Measurements from ENCODE around the gene SNRPF.
"Not testable (repeated sequence)": the region's sequence is repeated elsewhere in the genome, so short reads cannot be mapped to it uniquely, and the experiment has no call there.

SNRPF gene

DNA sequence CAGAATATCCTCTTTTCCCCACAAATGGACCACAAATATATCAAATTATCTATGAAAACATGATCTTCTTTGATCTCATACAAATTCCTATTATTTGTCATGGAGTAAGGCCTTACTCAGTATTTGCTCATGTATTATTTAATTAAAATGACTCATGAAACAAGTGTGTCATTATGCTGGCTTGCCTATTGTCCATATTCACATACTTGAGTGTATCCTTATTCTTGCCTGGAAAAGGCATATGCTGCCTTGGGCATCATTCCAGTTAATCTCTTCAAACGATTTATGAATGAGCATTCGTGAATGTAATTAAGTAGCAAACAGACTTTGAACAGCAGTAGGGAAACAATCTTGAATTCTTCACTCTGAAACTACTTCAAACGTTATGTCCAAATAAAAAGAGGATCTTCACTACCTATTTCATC, 22.6 kb upstream of the SNRPF start:
- no peaks in the 10 kb centered on the region for H3K4me1 ChIP-seq
- no peak for TF ChIP-seq Cebpa-rat (IDR thresholded peaks at IDR 0.05)
- no peak overlapping the region for H3K27ac ChIP-seq

GRCh38 chr12:95836630-95837239, 22.0 kb upstream of the SNRPF start:
- H3K9me3 ChIP-seq: no peaks in the 10 kb centered on the region
- no peak overlapping the region for H3K4me3 ChIP-seq
- H3K9ac ChIP-seq: no peak overlapping the region
- no peaks in the 10 kb centered on the region for H3K4me1 ChIP-seq
- H3K36me3 ChIP-seq: no peaks in the 10 kb centered on the region
- H4K20me1 ChIP-seq: no peaks in the 10 kb centered on the region
- no peak overlapping the region for H3K27ac ChIP-seq
- TF ChIP-seq Cebpa-rat (IDR thresholded peaks at IDR 0.05): no peak
- H3K4me2 ChIP-seq: no peak overlapping the region
- H3K27me3 ChIP-seq: no peaks in the 10 kb centered on the region

More for the DNA sequence above, 22.6 kb upstream of the SNRPF start:
- H3K4me2 ChIP-seq: no peak overlapping the region
- H3K27me3 ChIP-seq: no peaks in the 10 kb centered on the region
- no peaks in the 10 kb centered on the region for H3K9me3 ChIP-seq
- H3K9ac ChIP-seq: no peak overlapping the region
- no peak overlapping the region for H3K4me3 ChIP-seq
- no peaks in the 10 kb centered on the region for H3K36me3 ChIP-seq
- no peaks in the 10 kb centered on the region for H4K20me1 ChIP-seq

- no peak overlapping the region for H3K4me2 ChIP-seq
- H3K9ac ChIP-seq: no peak overlapping the region
- H4K20me1 ChIP-seq: no peaks in the 10 kb centered on the region
- TF ChIP-seq Cebpa-rat (IDR thresholded peaks at IDR 0.05): no peak
- H3K27me3 ChIP-seq: no peaks in the 10 kb centered on the region
- no peaks in the 10 kb centered on the region for H3K9me3 ChIP-seq
- no peak overlapping the region for H3K4me3 ChIP-seq
- H3K4me1 ChIP-seq: no peaks in the 10 kb centered on the region
- no peaks in the 10 kb centered on the region for H3K36me3 ChIP-seq
- H3K27ac ChIP-seq: no peak overlapping the region
Measured at GRCh38 chr12:95837240-95838038, 21.3 kb upstream of the SNRPF start.

GRCh38 chr12:95838125-95838524, 20.6 kb upstream of the SNRPF start:
- no peaks in the 10 kb centered on the region for H4K20me1 ChIP-seq
- H3K4me2 ChIP-seq: no peak overlapping the region
- no peaks in the 10 kb centered on the region for H3K27me3 ChIP-seq
- H3K4me1 ChIP-seq: no peaks in the 10 kb centered on the region
- H3K27ac ChIP-seq: no peak overlapping the region
- no peaks in the 10 kb centered on the region for H3K9me3 ChIP-seq
- no peaks in the 10 kb centered on the region for H3K36me3 ChIP-seq
- no peak for TF ChIP-seq Cebpa-rat (IDR thresholded peaks at IDR 0.05)
- H3K9ac ChIP-seq: no peak overlapping the region
- no peak overlapping the region for H3K4me3 ChIP-seq

DNA sequence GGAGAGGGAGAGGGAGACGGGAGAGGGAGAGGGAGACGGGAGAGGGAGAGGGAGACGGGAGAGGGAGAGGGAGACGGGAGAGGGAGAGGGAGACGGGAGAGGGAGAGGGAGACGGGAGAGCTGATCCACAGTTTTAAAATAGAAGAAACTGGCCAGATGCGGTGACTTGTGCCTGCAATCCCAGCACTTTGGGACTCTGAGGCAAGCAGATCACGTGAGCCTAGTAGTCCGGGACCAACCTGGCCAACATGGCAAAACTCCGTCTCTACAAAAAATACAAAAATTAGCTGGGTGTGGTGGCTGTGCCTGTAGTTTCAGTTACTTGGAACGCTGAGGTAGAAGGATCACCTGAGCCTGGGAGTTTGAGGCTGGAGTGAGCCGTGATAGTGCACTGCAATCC, 16.3 kb upstream of the SNRPF start:
- H3K27me3 ChIP-seq, H4K20me1 ChIP-seq, H3K4me1 ChIP-seq, H3K9me3 ChIP-seq, H3K4me3 ChIP-seq, H3K36me3 ChIP-seq, H3K27ac ChIP-seq, H3K9ac ChIP-seq, H3K4me2 ChIP-seq: not testable (repeated sequence)

- Histone ChIP-seq H3K4me2 (no peak overlapping the region), H3K27me3 (no peaks in the 10 kb centered on the region), H3K9me3 (no peaks in the 10 kb centered on the region), H4K20me1 (no peaks in the 10 kb centered on the region), H3K36me3 (no peaks in the 10 kb centered on the region), H3K4me1 (peaks cover 22% of the 10 kb centered on the region), H3K9ac (no peak overlapping the region), H3K27ac (no peak overlapping the region), H3K4me3 (no peak overlapping the region)
- no peak for TF ChIP-seq Cebpa-rat (IDR thresholded peaks at IDR 0.05)
Measured at GRCh38 chr12:95848575-95849388, 10.0 kb upstream of the SNRPF start.

DNA sequence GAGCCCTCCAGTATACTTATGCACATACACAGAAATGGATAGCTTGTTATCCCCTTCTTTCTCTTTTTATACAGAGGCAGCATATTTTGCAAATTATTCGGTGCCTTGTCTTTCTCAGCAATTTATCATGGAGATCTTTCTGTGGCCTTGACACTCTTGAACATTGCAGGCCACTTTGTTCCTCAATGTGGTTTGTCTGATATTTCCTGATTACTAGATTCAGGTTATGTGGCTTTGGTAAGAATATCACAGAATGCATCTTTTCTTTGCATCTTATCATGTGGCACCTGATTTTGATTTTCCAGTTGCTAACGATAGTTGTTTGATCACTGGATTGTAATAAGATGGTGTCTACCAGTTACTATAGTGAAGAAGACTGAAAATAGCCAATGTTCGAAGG, 7.1 kb upstream of the SNRPF start:
- TF ChIP-seq Cebpa-rat (IDR thresholded peaks at IDR 0.05): no peak
- H3K4me3 ChIP-seq: no peak overlapping the region
- peaks cover 22% of the 10 kb centered on the region for H3K4me1 ChIP-seq
- no peak overlapping the region for H3K27ac ChIP-seq
- H3K9ac ChIP-seq: no peak overlapping the region
- H3K36me3 ChIP-seq: no peaks in the 10 kb centered on the region
- no peaks in the 10 kb centered on the region for H3K27me3 ChIP-seq
- peak overlapping the region; percentile 61 for H3K4me2 ChIP-seq
- no peaks in the 10 kb centered on the region for H3K9me3 ChIP-seq
- no peaks in the 10 kb centered on the region for H4K20me1 ChIP-seq

GRCh38 chr12:95852133-95852532, 6.6 kb upstream of the SNRPF start:
- H3K36me3 ChIP-seq: no peaks in the 10 kb centered on the region
- peak overlapping the region; percentile 61 for H3K4me2 ChIP-seq
- no peak for TF ChIP-seq Cebpa-rat (IDR thresholded peaks at IDR 0.05)
- H3K9me3 ChIP-seq: no peaks in the 10 kb centered on the region
- no peak overlapping the region for H3K27ac ChIP-seq
- H3K27me3 ChIP-seq: no peaks in the 10 kb centered on the region
- peaks cover 22% of the 10 kb centered on the region for H3K4me1 ChIP-seq
- no peaks in the 10 kb centered on the region for H4K20me1 ChIP-seq
- H3K4me3 ChIP-seq: no peak overlapping the region
- H3K9ac ChIP-seq: no peak overlapping the region

GRCh38 chr12:95857156-95857555, 1.6 kb upstream of the SNRPF start:
- Histone ChIP-seq H3K4me1 (peaks cover 24% of the 10 kb centered on the region), H4K20me1 (peaks cover 15% of the 10 kb centered on the region), H3K4me3 (no peak overlapping the region), H3K9me3 (peaks cover 13% of the 10 kb centered on the region), H3K27me3 (peaks cover 8% of the 10 kb centered on the region; the same call in 1 of the 2 replicates), H3K4me2 (no peak overlapping the region), H3K36me3 (peaks cover 18% of the 10 kb centered on the region), H3K9ac (no peak overlapping the region), H3K27ac (no peak overlapping the region)
- TF ChIP-seq Cebpa-rat (IDR thresholded peaks at IDR 0.05): no peak

GRCh38 chr12:95857799-95858198, 953 bp upstream of the SNRPF start:
- no peak overlapping the region for H3K27ac ChIP-seq
- H4K20me1 ChIP-seq: peaks cover 16% of the 10 kb centered on the region
- peaks cover 24% of the 10 kb centered on the region for H3K36me3 ChIP-seq
- no peak for TF ChIP-seq Cebpa-rat (IDR thresholded peaks at IDR 0.05)
- no peak overlapping the region for H3K4me3 ChIP-seq
- peaks cover 19% of the 10 kb centered on the region for H3K9me3 ChIP-seq
- peaks cover 18% of the 10 kb centered on the region for H3K4me1 ChIP-seq
- no peak overlapping the region for H3K9ac ChIP-seq
- peaks cover 8% of the 10 kb centered on the region; the same call in 1 of the 2 replicates for H3K27me3 ChIP-seq
- H3K4me2 ChIP-seq: peak overlapping the region; percentile 91

Measured in BLaER1 (cell line).